HG02938 (cell line): ENCODE measurements around the gene NRG2.
A peak's percentile ranks its signal among the peaks of the same experiment; 100 is the strongest.

Experiments used
- ATAC-seq: cut with Tn5 transposase; IDR thresholded peaks from one replicate; pipeline ENCODE4 v1.9.1; 2021; ENCODE audit warnings: mild to moderate bottlenecking, moderate library complexity; ENCODE audit not compliant: unreplicated experiment

The NRG2 gene

GRCh38 chr5:139862803-139863202 is 180.3 kb downstream of the NRG2 start:
- no peak for ATAC-seq

- peak; percentile 69 for ATAC-seq
Measured at GRCh38 chr5:139862313-139862712, 180.8 kb downstream of the NRG2 start.

DNA sequence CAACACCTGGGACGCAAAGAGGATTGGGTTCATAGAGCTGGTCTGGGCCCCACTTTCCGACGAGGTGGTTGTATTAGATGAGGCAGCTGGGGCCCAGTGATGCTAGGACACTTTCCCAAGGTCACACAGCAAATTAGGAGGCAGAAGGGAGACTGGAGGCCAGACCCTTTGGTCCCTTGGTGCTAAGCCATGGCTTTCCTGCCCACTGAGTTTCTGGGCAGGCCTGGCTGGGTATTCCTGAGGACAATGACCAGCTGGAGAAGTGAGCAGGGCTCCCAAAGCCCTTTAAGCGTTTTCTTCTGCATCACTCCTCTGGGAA is 181.3 kb downstream of the NRG2 start:
- no peak for ATAC-seq

GRCh38 chr5:139861021-139861888 is 181.8 kb downstream of the NRG2 start:
- no peak for ATAC-seq

GRCh38 chr5:139859013-139859412 is 184.1 kb downstream of the NRG2 start:
- no peak for ATAC-seq

DNA sequence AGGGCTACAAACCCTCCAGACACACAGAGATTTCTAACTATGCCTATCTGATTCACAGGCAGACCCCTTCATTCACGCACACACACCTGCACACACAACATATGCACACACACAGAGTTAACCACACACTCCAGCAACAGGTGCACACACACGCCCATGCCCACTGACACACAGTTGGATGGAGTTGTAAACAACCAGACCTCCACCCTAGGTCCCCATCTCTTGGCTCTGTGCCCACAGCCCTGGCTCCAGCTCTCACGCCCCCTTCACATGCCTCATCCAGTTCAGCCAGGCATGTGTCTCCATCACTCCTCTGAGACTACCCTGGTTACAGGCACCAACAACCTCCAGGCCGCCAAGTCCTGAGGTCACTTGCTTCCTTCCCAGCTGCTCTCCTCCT is 186.4 kb downstream of the NRG2 start:
- ATAC-seq, result no peak

DNA sequence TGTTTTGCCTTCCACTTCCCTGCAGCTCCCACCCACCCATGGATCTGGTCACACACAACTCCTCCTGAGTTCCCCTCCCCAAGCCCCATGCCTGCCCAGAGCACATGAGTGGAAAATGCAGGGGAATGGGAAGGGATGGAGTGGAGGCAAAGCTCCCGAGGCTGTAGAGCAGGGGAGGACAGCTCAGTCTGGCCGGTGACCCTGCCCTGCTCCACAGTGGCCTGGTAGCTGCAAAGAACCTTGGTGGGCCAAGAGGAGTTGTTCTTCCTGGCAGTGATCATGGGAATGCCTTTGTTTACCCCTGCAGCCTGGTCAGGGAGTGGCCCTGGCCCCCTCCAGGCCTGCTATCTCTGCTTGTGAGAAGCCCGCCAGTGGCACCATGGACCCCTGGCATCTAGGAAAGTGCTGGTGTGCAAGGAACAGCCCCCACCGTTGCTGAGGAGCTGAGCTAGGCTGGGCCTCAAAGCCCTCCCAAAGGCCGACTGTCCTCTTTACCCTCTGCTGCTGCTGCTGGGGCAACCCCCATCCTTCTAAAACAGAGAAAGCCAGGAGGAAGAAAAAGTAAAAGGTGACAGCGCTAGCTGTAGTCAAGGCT is 187.1 kb downstream of the NRG2 start:
- ATAC-seq, result no peak

DNA sequence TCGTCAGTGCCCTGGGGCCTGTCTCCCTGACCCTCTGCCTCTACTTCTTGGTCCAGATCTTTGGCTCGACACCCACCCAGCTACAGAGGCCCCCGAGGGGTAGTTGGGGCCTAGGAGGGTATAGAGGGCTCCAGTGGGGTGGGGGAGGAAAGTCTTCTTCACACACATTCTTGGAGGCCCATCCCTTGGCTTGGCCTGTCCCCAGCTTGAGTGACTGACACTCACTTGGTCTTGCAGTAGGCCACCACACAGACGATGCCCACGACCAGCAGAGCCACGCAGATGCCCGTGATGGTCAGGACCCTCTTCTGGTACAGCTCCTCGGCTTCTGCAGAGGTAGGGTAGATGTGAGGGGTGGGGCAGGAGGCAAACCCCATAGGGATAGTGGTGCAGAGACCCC is 187.6 kb downstream of the NRG2 start:
- ATAC-seq, result no peak

GRCh38 chr5:139854953-139855352 is 188.1 kb downstream of the NRG2 start:
- no peak for ATAC-seq

- ATAC-seq, result no peak
Measured at GRCh38 chr5:139854029-139854605, 189.0 kb downstream of the NRG2 start.

GRCh38 chr5:139852696-139853095 is 190.4 kb downstream of the NRG2 start:
- no peak for ATAC-seq

GRCh38 chr5:139851558-139851957 is 191.5 kb downstream of the NRG2 start:
- ATAC-seq, result no peak

DNA sequence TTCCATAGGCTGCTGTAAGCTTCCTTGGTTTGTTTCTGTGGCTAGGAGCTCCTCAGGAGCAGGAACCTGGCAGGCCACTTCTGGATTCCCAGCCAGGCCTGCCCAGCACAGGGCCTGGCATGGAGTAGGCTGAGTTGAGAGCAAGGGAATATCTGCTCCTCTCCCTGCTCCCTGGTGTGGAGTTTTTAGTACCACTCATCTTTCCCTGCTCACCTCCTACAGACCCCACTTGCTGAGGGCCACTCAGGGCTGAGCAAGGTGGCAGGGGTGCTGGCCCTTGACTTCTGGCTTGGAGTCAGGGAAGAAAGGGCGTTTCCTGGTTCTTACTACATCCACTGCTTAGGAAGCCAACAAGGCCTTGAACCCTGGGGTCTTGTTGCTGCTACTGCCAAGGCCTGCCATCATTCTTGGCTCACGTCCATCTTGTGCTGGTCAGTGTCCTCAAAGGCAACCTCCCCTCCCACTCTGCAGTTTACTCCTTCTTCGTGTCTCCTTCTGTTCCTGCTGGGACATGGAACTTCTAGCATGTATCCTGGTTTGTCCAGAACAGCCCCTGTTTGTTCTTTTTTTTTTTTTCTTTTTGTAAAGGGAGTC is 192.6 kb downstream of the NRG2 start:
- no peak for ATAC-seq

DNA sequence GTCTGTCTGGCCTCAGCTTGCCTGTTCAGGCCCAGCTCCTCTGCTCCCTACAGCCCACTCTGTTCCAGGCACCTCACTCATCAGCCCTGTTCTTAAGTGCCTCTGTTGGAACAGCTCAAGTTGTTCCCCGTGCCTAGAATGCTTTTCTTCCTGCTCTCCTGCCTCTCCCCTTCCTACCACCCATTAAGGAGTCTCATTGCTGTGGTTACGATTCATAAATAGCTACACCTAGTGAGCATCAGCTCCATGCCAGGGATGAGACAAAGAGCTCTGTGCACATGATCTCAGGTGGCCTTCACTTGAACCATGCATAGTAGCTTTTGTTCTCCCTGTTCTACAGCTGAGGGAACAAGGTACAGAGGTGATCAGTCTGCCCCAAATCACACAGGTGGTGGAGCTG is 193.2 kb downstream of the NRG2 start:
- ATAC-seq, result no peak

- no peak for ATAC-seq
Measured at GRCh38 chr5:139849501-139849900, 193.6 kb downstream of the NRG2 start.

DNA sequence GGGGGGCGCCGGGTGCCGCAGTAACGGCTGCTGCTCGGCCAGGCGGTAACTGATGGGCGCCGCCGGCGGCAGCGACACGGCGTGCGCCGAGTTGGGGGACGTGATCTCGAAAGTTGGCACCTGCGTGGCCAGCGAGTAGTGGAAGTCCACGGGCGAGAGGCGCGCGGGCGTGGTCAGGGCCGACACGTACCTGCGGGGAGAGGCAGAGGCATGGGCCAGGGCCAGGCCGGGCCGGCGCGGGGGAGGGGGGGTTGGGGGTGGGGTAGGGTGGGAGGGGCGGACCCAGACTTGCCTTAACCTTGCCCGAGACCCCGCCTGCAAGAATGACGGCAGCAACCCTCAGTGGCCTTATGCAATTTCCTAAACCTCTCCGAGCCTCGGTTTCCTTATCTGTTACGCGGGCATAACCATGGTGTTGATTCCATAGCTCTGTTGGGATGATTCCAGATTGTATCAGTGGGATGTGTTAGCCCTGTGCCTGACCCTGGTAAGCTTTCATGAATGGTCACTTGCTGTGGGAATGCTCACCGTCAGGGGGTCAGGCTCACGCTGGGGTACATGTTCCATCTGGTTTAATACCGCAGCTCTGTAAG is 194.5 kb downstream of the NRG2 start:
- no peak for ATAC-seq

DNA sequence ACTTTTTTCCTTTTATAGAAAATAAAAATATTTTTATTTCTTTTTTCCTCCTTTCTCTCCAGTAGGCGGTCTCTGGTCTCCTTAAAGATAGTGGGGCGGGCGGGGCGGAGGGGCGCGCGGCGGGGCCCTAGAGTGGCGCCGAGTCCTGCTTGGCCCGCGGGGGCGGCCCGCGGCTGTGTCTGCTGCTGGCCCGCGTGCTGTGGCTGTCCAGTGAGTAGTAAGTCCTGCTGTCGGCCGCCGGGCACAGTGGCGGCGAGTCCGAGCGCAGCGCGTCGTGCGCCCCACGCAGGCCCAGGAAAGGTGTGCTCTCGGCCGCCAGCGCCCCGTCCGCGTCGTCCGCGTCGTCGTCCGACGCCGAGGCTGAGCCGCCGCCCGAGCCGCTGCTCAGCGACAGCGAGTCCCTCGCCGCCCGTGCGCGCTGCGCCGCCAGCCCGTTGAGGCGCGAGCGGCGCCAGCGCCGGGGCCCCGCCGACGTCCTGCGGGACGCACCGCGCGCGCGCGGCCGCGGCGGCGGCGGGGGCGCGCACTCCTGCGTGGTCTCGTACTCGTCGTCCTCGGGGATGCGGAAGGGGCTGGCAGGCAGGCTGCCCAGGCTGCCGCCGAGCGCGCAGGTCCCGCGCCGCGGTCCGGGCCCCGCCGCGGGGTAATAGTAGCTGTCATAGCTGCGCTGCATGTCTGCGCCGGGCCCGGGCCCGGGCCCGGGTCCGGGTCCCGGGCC is 195.2 kb downstream of the NRG2 start:
- no peak for ATAC-seq

DNA sequence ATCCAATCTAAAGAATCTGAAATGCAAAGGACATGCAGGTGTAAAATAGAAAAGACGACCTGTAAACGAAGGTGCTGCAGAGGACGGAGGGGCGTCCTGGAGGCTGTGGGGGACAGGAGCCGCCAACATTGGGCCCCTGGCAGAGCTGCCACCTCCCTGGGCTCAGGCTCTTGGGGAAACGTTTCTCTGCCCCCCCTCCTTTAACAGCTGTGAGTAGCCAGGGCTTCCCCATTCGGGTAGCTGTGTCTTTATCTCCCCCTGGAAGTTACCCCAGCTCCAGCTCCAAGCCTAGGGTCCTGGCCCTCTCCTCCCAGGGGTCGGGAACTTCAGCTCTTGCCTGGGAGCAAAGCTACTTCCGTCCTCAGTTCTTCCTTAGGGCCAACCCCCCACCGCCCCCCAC is 196.0 kb downstream of the NRG2 start:
- no peak for ATAC-seq

GRCh38 chr5:139845846-139846681 is 197.0 kb downstream of the NRG2 start:
- ATAC-seq, result no peak
